Gastroesophageal sphincter (tissue), 4 donors: ENCODE results near the gene MAP2K1. TPM values are rescaled to one million over a fixed set of nuclear protein-coding genes. Genes with fewer than 3 reads are reported as not detected.

Source experiments
- ATAC-seq: fragments of 150-250 bp; one replicate; pipeline ENCODE4 v1.9.1; 2016; ENCODE audit warnings: mild to moderate bottlenecking, moderate library complexity
- H3K27ac ChIP-seq, 4 donors: fragments of 200-600 bp; sonication (generic) in 3 of 4; 1 replicate in 3 of 4; 2 replicates in 1 of 4; pipeline ENCODE4 v1.5.1; 2016 to 2019
- H3K27me3 ChIP-seq: fragments of 200-600 bp; sonication (generic); one replicate; pipeline ENCODE4 v1.5.1; 2019
- H3K36me3 ChIP-seq, 2 donors: fragments of 200-600 bp; sonication (generic); one replicate each; pipeline ENCODE4 v1.5.1; 2019; ENCODE audit warnings: control low read depth in 1 of 2
- H3K4me1 ChIP-seq, 3 donors: fragments of 200-600 bp; sonication (generic); 1 replicate in 2 of 3; 2 replicates in 1 of 3; pipeline ENCODE4 v1.5.1; 2016 to 2019; ENCODE audit warnings: control low read depth in 2 of 3
- H3K4me3 ChIP-seq, 2 donors: fragments of 200-600 bp; sonication (generic); one replicate each; pipeline ENCODE4 v1.5.1; 2019; ENCODE audit warnings: mild to moderate bottlenecking in 1 of 2, moderate library complexity in 1 of 2
- H3K9me3 ChIP-seq, 3 donors: fragments of 200-600 bp; sonication (generic); one replicate each; pipeline ENCODE4 v1.5.1; 2017 to 2019; ENCODE audit warnings: control low read depth in 2 of 3
- CTCF ChIP-seq, 4 experiments: fragments of 200-600 bp in 2 of 4; fragments of 450-650 bp in 2 of 4; sonication (generic) in 1 of 4; IDR thresholded peaks; one replicate each; pipeline ENCODE4 v1.5.1; 2017 to 2019; ENCODE audit warnings: antibody characterized with exemption in 4 of 4, mild to moderate bottlenecking in 2 of 4, moderate library complexity in 2 of 4
- EP300 ChIP-seq: sonication (generic); formaldehyde crosslinking; IDR thresholded peaks from one replicate; pipeline ENCODE4 v1.6.1; 2017; ENCODE audit warnings: antibody characterized with exemption, mild to moderate bottlenecking
- POLR2A ChIP-seq, 2 donors: fragments of 450-650 bp; IDR thresholded peaks; one replicate each; pipeline ENCODE4 v1.6.1; 2017; ENCODE audit warnings: antibody characterized with exemption in 2 of 2, mild to moderate bottlenecking in 2 of 2, moderate library complexity in 1 of 2
- POLR2AphosphoS5 ChIP-seq: sonication (generic); formaldehyde crosslinking; IDR thresholded peaks from one replicate; pipeline ENCODE4 v1.6.1; 2017; ENCODE audit warnings: antibody characterized with exemption
- WGBS, 2 donors: methylation state at CpG; one replicate each; pipeline ENCODE4 v1.1.5; 2018; ENCODE audit warnings: low coverage in 1 of 2; 5-methylcytosine and 5-hydroxymethylcytosine counted together
- total RNA-seq, 4 donors: library from RNA; depleted of rRNA; stranded (reverse); fragments of >200 nt; gene quantifications; one replicate each; pipeline ENCODE4 v1.1.0, GENCODE V29; 2016

Gene MAP2K1
- total RNA-seq, 4 donors from 2014 or later = 27.7 to 47.1 (median 39.6) TPM

DNA sequence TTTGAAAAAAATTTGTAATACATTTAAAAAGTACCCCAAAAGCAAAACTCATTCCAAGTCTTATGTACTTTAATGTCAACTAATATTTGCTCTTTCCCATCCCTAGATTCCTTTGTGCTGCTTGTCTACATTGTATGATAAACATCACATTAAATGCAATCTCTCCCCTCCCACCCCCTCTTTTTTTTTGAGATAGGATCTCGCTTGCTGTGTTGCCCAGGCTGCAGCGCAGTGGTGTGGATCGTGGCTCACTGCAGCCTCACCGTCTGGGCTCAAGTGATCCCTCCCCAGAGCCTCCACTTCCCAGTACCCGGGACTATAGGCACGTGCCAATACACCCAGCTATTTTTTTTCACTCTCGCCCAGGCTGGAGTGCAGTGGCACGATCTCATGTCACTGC is 12.6 kb downstream of the MAP2K1 start:
- ATAC-seq = no peak
- H3K4me1 ChIP-seq = peaks cover 0 to 13% (median 3%) of the 10 kb centered on the region in 3 donors
- peaks cover 0 to 15% of the 10 kb centered on the region in 2 donors for H3K36me3 ChIP-seq
- TF ChIP-seq POLR2A (IDR thresholded peaks at IDR 0.05) (no peak), CTCF (IDR thresholded peaks at IDR 0.05) (no peak), EP300 (no peak), POLR2AphosphoS5 (no peak)
- no peak overlapping the region for H3K27ac ChIP-seq
- 88 to 100% methylated on average over 4 of the region's 8 CpGs for WGBS, 2 donors
- H3K9me3 ChIP-seq = no peaks in the 10 kb centered on the region
- H3K4me3 ChIP-seq = no peak overlapping the region
- H3K27me3 ChIP-seq = no peaks in the 10 kb centered on the region

DNA sequence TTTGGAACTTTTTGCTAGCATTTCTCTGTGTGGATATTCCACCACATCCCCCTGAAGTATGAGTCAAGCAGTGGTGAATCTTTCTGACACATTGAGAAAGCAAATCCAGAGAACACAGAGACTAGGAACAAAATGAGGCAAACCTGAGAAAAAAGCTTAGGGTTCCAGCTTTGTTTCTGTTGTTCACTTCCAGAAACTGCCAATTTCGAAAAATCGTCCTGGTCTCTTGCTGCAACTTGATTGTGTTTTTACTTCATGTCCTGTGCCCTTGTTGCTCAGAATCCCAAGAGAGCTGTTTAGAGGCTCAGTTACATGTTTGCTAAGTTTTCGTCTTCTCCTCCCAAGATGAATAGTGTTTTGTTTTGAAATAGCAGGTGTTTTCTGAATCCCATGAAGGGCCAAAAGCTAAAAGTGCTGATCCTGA is 13.7 kb downstream of the MAP2K1 start:
- Histone ChIP-seq H3K27ac (no peak overlapping the region), H3K36me3 (peaks cover 0 to 15% of the 10 kb centered on the region in 2 donors), H3K27me3 (no peaks in the 10 kb centered on the region), H3K9me3 (no peaks in the 10 kb centered on the region), H3K4me3 (no peak overlapping the region), H3K4me1 (peaks cover 3 to 24% (median 3%) of the 10 kb centered on the region in 3 donors)
- ATAC-seq = no peak
- TF ChIP-seq EP300 = no peak
- no peak for TF ChIP-seq POLR2AphosphoS5
- no peak for TF ChIP-seq POLR2A (IDR thresholded peaks at IDR 0.05)
- TF ChIP-seq CTCF (IDR thresholded peaks at IDR 0.05) = no peak
- 83 to 86% methylated on average over 3 of the region's 3 CpGs for WGBS, 2 donors

DNA sequence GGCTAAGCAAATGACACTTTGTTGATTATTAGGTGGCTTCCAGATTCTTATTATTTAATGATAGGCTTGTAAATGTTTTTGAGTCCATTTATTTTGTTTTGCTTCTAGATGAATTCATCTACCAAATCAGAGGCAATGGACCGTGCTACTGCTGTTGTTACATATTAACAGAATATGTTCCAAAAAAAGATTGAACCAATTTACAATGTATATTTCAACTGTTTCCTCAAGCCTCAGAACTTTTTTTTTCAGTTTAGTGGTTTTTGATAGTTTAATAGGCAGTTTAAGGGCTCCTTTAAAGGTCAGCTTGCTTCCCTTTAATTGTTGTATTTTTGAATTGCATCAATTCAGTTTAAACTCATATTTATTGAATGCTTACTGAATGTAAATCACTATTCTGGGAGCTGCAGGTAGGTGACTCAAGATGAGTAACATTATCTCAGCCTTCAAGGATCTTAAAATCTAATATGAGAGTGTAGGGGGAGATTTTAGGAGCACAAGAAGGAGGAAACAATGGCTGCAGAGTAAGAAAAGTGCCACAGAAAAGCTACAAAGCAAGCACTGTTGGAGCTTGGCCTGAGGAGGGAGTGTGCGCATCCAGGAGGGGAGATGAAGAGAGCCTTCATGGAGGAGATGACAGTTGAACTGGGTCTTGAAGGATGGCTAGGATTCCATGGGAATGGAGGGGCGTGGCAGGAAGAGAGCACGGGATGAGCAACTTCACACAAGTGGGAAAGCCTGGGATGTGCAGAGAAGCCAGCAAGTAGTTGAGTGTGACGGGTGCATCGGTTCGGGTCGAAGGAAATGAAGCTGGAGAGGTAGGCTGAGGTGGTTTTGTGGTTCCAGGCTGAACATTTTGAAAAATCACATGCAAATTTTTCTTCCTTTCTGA is 14.7 kb downstream of the MAP2K1 start:
- ATAC-seq = no peak
- no peak overlapping the region for H3K4me3 ChIP-seq
- WGBS, 2 donors = 80 to 91% methylated on average over 7 to 8 of the region's 8 CpGs

GRCh38 chr15:66402761-66403284 is 16.1 kb downstream of the MAP2K1 start:
- H3K4me3 ChIP-seq = no peak overlapping the region
- TF ChIP-seq EP300 = no peak
- TF ChIP-seq POLR2AphosphoS5 = no peak
- TF ChIP-seq POLR2A (IDR thresholded peaks at IDR 0.05) = no peak
- TF ChIP-seq CTCF (IDR thresholded peaks at IDR 0.05) = no peak
- H3K36me3 ChIP-seq = peaks cover 0 to 6% of the 10 kb centered on the region in 2 donors
- peaks cover 3 to 38% (median 3%) of the 10 kb centered on the region in 3 donors for H3K4me1 ChIP-seq
- 80 to 100% methylated on average over 3 of the region's 3 CpGs for WGBS, 2 donors
- ATAC-seq = no peak
- no peak overlapping the region for H3K27ac ChIP-seq
- H3K9me3 ChIP-seq = no peaks in the 10 kb centered on the region
- H3K27me3 ChIP-seq = no peaks in the 10 kb centered on the region

More for the DNA sequence above, 14.7 kb downstream of the MAP2K1 start:
- Histone ChIP-seq H3K27ac (no peak overlapping the region), H3K36me3 (peaks cover 0 to 9% of the 10 kb centered on the region in 2 donors), H3K9me3 (no peaks in the 10 kb centered on the region), H3K27me3 (no peaks in the 10 kb centered on the region), H3K4me1 (peaks cover 3 to 34% (median 3%) of the 10 kb centered on the region in 3 donors)
- TF ChIP-seq CTCF (IDR thresholded peaks at IDR 0.05) = no peak
- no peak for TF ChIP-seq POLR2A (IDR thresholded peaks at IDR 0.05)
- no peak for TF ChIP-seq EP300
- TF ChIP-seq POLR2AphosphoS5 = no peak
